GM12801 (cell line): Measurements from ENCODE around the gene NIN.

ENCODE experiments used
- CTCF ChIP-seq: IDR thresholded peaks from one replicate; pipeline ENCODE4 v1.5.1; 2011; ENCODE audit warnings: control low read depth; ENCODE audit not compliant: insufficient read length; ENCODE audit errors: extremely low read depth

The NIN gene

GRCh38 chr14:50808053-50808452 lies 22.9 kb downstream of the NIN start:
- no peak for TF ChIP-seq CTCF

- no peak for TF ChIP-seq CTCF
Observed at GRCh38 chr14:50806241-50806933, 24.6 kb downstream of the NIN start.

GRCh38 chr14:50805396-50805795 lies 25.6 kb downstream of the NIN start:
- TF ChIP-seq CTCF, result no peak

GRCh38 chr14:50804181-50804721 lies 26.7 kb downstream of the NIN start:
- no peak for TF ChIP-seq CTCF

GRCh38 chr14:50801706-50802105 lies 29.3 kb downstream of the NIN start:
- no peak for TF ChIP-seq CTCF

GRCh38 chr14:50800032-50800431 lies 30.9 kb downstream of the NIN start:
- no peak for TF ChIP-seq CTCF

GRCh38 chr14:50798048-50798421 lies 32.9 kb downstream of the NIN start:
- no peak for TF ChIP-seq CTCF
